Spleen (tissue), 7 donors: ENCODE results near the gene RND1.

ENCODE experiments used
- CTCF ChIP-seq, 11 experiments: fragments of 200-600 bp in 7 of 11; fragments of 450-650 bp in 4 of 11; sonication (generic) in 4 of 11; IDR thresholded peaks in 8 of 11; conservative IDR thresholded peaks in 3 of 11; 1 replicate in 7 of 11; 2 replicates in 4 of 11; pipeline versions ENCODE4 v1.4.0 to v1.8.0; 2016 to 2021; ENCODE audit warnings: antibody characterized with exemption in 11 of 11, inconsistent platforms in 4 of 11, mild to moderate bottlenecking in 1 of 11
- POLR2AphosphoS5 ChIP-seq, 3 donors: sonication (generic); formaldehyde crosslinking; IDR thresholded peaks; one replicate each; pipeline ENCODE4 v1.5.1; 2017; ENCODE audit warnings: antibody characterized with exemption in 3 of 3
- donor health status: DM: no; HTN: no; CAD: no; lungs with moderate emphysema.
- donor health status: DM: no; HTN: no; CAD: no.
- donor health status: DM: no; HTN: no; CAD: no.

DNA sequence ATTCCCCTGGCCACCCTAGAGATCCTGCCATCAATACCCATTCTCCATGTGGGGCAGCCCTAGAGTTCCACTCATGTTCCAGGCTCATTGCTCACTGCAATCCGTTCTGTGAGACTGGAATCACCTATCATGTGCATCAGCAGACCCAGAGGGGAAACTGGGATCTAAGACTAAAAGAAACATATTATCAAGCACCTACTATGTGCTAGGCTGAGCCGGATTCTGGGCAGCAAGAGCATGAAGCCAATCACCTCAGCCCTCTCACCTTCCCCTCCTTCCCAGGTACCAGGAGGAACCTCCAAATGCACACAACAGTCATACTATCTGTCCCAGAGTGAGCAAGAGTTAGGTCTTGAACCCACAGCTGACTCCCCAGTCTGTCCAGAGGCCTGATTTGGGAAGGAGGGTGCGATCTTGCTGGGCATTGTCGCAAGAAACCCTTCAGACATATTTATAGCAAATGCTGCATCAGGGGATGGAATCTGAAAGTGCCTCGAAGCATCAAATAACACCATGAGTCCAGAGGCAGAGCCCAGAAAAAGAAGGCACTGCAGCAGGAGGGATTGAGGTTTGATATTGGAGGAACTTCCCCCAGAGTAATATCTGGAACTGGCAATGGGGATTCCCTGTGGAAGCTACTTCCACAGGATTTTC lies 54.1 kb downstream of the RND1 start:
- no peak for TF ChIP-seq POLR2AphosphoS5 (IDR thresholded peaks at IDR 0.05)
- no peak for TF ChIP-seq CTCF (IDR thresholded peaks at IDR 0.05 in 8 of 11, conservative IDR thresholded peaks at IDR 0.05 in 3 of 11)
